CD4-positive, alpha-beta T cell (primary cell): ENCODE data around the gene ATP13A3. TPM values are rescaled to one million over a fixed set of nuclear protein-coding genes. Genes with fewer than 3 reads are reported as not detected.
A peak's percentile ranks its signal among the peaks of the same experiment; 100 is the strongest.

ENCODE experiments used
- ATAC-seq: fragments of 200-7000 bp; cut with Tn5 transposase; one replicate; pipeline ENCODE4 v1.10.0; 2022; ENCODE audit warnings: mild to moderate bottlenecking; ENCODE audit not compliant: poor library complexity
- CTCF ChIA-PET: fragments of 350-600 bp; sonication (Branson Sonifier 250); formaldehyde crosslinking; loops from one replicate; lab custom pipeline; 2021; ENCODE audit warnings: antibody characterized with exemption, inconsistent platforms; lab: Charles Lee
- POLR2A ChIA-PET: fragments of 350-600 bp; sonication (Branson Sonifier 250); formaldehyde crosslinking; loops from one replicate; lab custom pipeline; 2021; ENCODE audit warnings: antibody characterized with exemption, inconsistent platforms; lab: Charles Lee
- DNase-seq, 14 experiments: peaks; one replicate each; pipeline ENCODE4 v3.0.0-alpha.2; 2013 to 2020; ENCODE audit warnings: mixed read lengths in 2 of 14
- H3K27ac ChIP-seq, 2 donors: one replicate each; pipeline versions ENCODE4 v1.5.1 to v1.7.0; 2013; ENCODE audit warnings: low read length in 2 of 2, low read depth in 1 of 2, mild to moderate bottlenecking in 1 of 2
- H3K27me3 ChIP-seq, 2 experiments: 1 replicate in 1 of 2; 2 replicates in 1 of 2; pipeline versions ENCODE4 v1.6.1 to v1.7.0; 2013; ENCODE audit warnings: low read length in 2 of 2, control low read depth in 1 of 2, mild to moderate bottlenecking in 1 of 2, moderate library complexity in 1 of 2; ENCODE audit not compliant: insufficient read depth in 2 of 2, control insufficient read depth in 1 of 2
- H3K36me3 ChIP-seq: one replicate; pipeline ENCODE4 v1.6.1; 2013; ENCODE audit warnings: low read length, control low read depth; ENCODE audit not compliant: insufficient read depth
- H3K4me1 ChIP-seq: one replicate; pipeline ENCODE4 v1.6.1; 2013; ENCODE audit warnings: low read length, control low read depth; ENCODE audit not compliant: insufficient read depth
- H3K4me3 ChIP-seq: one replicate; pipeline ENCODE4 v1.5.1; 2013; ENCODE audit warnings: mild to moderate bottlenecking, low read length, moderate library complexity
- H3K9me3 ChIP-seq, 2 experiments: 1 replicate in 1 of 2; 2 replicates in 1 of 2; pipeline versions ENCODE4 v1.6.1 to v1.7.0; 2013; ENCODE audit warnings: low read length in 2 of 2, mild to moderate bottlenecking in 2 of 2, control low read depth in 1 of 2, moderate library complexity in 1 of 2; ENCODE audit not compliant: control insufficient read depth in 1 of 2, insufficient read depth in 1 of 2
- H3K27ac Mint-ChIP-seq: one replicate; pipeline ENCODE4 v1.8.0; 2020; ENCODE audit warnings: mixed read lengths
- H3K27me3 Mint-ChIP-seq: one replicate; pipeline ENCODE4 v1.8.0; 2021; ENCODE audit warnings: mixed read lengths
- H3K36me3 Mint-ChIP-seq: one replicate; pipeline ENCODE4 v1.8.0; 2021; ENCODE audit warnings: low read depth, mixed read lengths
- H3K4me1 Mint-ChIP-seq: one replicate; pipeline ENCODE4 v1.8.0; 2021; ENCODE audit warnings: low read depth, mixed read lengths
- H3K4me3 Mint-ChIP-seq: one replicate; pipeline ENCODE4 v1.8.0; 2020; ENCODE audit warnings: mild to moderate bottlenecking, mixed read lengths
- H3K9me3 Mint-ChIP-seq: one replicate; pipeline ENCODE4 v1.8.0; 2020; ENCODE audit warnings: mixed read lengths
- CTCF ChIP-seq: fragments of 200-600 bp; IDR thresholded peaks from one replicate; pipeline ENCODE4 v1.8.0; 2022; ENCODE audit warnings: antibody characterized with exemption, mild to moderate bottlenecking
- intact Hi-C, 2 experiments: fragments of 100-400 bp; cut with DNase I in 1 of 2; cut with micrococcal nuclease in 1 of 2; formaldehyde crosslinking; loops; one replicate each; pipeline versions ENCODE4 v1.15.1 to v1.9.0; 2023 to 2025; cut with DNase I, micrococcal nuclease
- total RNA-seq, 174 experiments: library from RNA in 2 of 174; stranded (reverse) in 2 of 174; gene quantifications; one replicate each; pipeline ENCODE4 v1.2.3 and lab custom pipeline; 2021 to 2026

The ATP13A3 gene
- total RNA-seq, 2 experiments from 2014 or later: 46.5 to 52.7 TPM

GRCh38 chr3:194404365-194405140 is 82.2 kb downstream of the ATP13A3 start:
- CTCF ChIA-PET: interaction anchor here (1.2 to 2.8 kb wide), 3 partner anchors 61 to 70 kb away, joined by 3 to 18 read pairs (median 4); no protein-coding TSS in a partner anchor
- no peaks in the 10 kb centered on the region for H3K9me3 ChIP-seq
- peaks cover 5% of the 10 kb centered on the region for H3K36me3 ChIP-seq
- peaks cover 4% of the 10 kb centered on the region for H3K4me1 ChIP-seq
- Mint-ChIP-seq H3K9me3 (no peaks in the 10 kb centered on the region), H3K36me3 (peaks cover 25% of the 10 kb centered on the region), H3K27ac (no peak overlapping the region), H3K4me1 (peaks cover 16% of the 10 kb centered on the region), H3K27me3 (no peaks in the 10 kb centered on the region), H3K4me3 (peak overlapping the region; percentile 6)
- intact Hi-C loops: loop anchor here (1.0 to 5.0 kb wide), 4 partner anchors 8 to 737 kb away; no protein-coding TSS in a partner anchor
- TF ChIP-seq CTCF: peak; percentile 90
- POLR2A ChIA-PET: interaction anchor here (0.9 to 4.3 kb wide), 3 partner anchors 7 to 10 kb away, joined by 4 to 29 read pairs (median 5); partner anchors contain the start of gene GP5
- H3K27ac ChIP-seq: no peak overlapping the region
- no peak overlapping the region for H3K4me3 ChIP-seq
- peak in 10 of 14 experiments; percentile 13 to 81 (median 28) for DNase-seq
- ATAC-seq: peak; percentile 84
- H3K27me3 ChIP-seq: no peaks in the 10 kb centered on the region

GRCh38 chr3:194401868-194402329 is 84.9 kb downstream of the ATP13A3 start:
- TF ChIP-seq CTCF: no peak
- H3K4me1 Mint-ChIP-seq: peaks cover 42% of the 10 kb centered on the region
- H3K27ac Mint-ChIP-seq: no peak overlapping the region
- no peaks in the 10 kb centered on the region for H3K27me3 Mint-ChIP-seq
- DNase-seq (no peak), ATAC-seq (no peak)
- Histone ChIP-seq H3K9me3 (no peaks in the 10 kb centered on the region), H3K4me1 (peaks cover 27% of the 10 kb centered on the region), H3K36me3 (no peaks in the 10 kb centered on the region), H3K27ac (no peak overlapping the region), H3K4me3 (no peak overlapping the region), H3K27me3 (peaks cover 0 to 8% of the 10 kb centered on the region in 2 experiments)
- H3K36me3 Mint-ChIP-seq: peaks cover 13% of the 10 kb centered on the region
- ChIA-PET CTCF (interaction anchor here (0.7 to 2.8 kb wide), 2 partner anchors 68 to 87 kb away, joined by 3 to 18 read pairs; no protein-coding TSS in a partner anchor), POLR2A (no interaction called here)
- H3K4me3 Mint-ChIP-seq: no peak overlapping the region
- H3K9me3 Mint-ChIP-seq: no peaks in the 10 kb centered on the region
- intact Hi-C loops: loop anchor here in 1 of 2 experiments (5.0 kb wide), 1 partner anchor 735 kb away; no protein-coding TSS in a partner anchor

- TF ChIP-seq CTCF: no peak
- Mint-ChIP-seq H3K4me1 (peaks cover 44% of the 10 kb centered on the region), H3K36me3 (peaks cover 7% of the 10 kb centered on the region), H3K9me3 (no peaks in the 10 kb centered on the region), H3K27ac (no peak overlapping the region), H3K4me3 (no peak overlapping the region), H3K27me3 (no peaks in the 10 kb centered on the region)
- no peaks in the 10 kb centered on the region for H3K9me3 ChIP-seq
- H3K4me3 ChIP-seq: no peak overlapping the region
- peaks cover 31% of the 10 kb centered on the region for H3K4me1 ChIP-seq
- CTCF ChIA-PET: no interaction called here
- no peaks in the 10 kb centered on the region for H3K36me3 ChIP-seq
- POLR2A ChIA-PET: no interaction called here
- intact Hi-C loops: loop anchor here in 1 of 2 experiments (5.0 kb wide), 1 partner anchor 734 kb away; no protein-coding TSS in a partner anchor
- no peak overlapping the region for H3K27ac ChIP-seq
- no peak for DNase-seq
- no peak for ATAC-seq
- peaks cover 0 to 8% of the 10 kb centered on the region in 2 experiments for H3K27me3 ChIP-seq
Measured at GRCh38 chr3:194401346-194401745, 85.5 kb downstream of the ATP13A3 start.
